Epithelial cell of proximal tubule (primary cell): ENCODE data around the gene L1TD1. TPM values are rescaled to one million over a fixed set of nuclear protein-coding genes. Genes with fewer than 3 reads are reported as not detected.

ENCODE experiments used
- DNase-seq: peaks from one replicate; pipeline ENCODE4 v3.0.0-alpha.2; 2011; ENCODE audit warnings: low read depth
- H3K4me3 ChIP-seq: 2 replicates; pipeline ENCODE4 v1.5.1; 2011; ENCODE audit warnings: low read depth, mild to moderate bottlenecking, low read length
- total RNA-seq: library from RNA; depleted of rRNA; stranded (reverse); fragments of >200 nt; gene quantifications from 2 replicates; pipeline ENCODE4 v1.2.3, GENCODE V29; 2015
- TF ChIP-seq, protein P1 (sequence below): conservative IDR thresholded peaks from 2 replicates; pipeline ENCODE4 v1.5.1; 2012; ENCODE audit warnings: low read depth, mild to moderate bottlenecking, low read length

L1TD1 gene
- total RNA-seq, 1 donor from 2014 or later, result 1.0 TPM

DNA sequence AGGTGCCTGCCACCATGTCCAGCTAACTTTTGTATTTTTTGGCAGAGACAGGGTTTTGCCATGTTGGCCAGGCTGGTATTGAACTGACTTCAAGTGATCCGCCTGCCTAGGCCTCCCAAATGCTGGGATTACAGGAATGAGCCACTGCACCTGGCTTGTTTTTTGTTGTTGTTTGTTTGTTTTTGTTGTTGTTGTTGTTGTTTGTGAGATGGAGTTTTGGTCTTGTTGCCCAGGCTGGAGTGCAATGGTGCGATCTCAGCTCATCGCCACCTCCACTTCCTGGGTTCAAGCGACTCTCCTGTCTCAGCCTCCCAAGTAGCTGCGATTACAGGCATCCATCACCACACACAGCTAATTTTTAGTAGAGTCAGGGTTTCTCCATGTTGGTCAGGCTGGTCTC, 7.1 kb upstream of the L1TD1 start:
- H3K4me3 ChIP-seq, result no peak overlapping the region
- TF ChIP-seq, protein P1, sequence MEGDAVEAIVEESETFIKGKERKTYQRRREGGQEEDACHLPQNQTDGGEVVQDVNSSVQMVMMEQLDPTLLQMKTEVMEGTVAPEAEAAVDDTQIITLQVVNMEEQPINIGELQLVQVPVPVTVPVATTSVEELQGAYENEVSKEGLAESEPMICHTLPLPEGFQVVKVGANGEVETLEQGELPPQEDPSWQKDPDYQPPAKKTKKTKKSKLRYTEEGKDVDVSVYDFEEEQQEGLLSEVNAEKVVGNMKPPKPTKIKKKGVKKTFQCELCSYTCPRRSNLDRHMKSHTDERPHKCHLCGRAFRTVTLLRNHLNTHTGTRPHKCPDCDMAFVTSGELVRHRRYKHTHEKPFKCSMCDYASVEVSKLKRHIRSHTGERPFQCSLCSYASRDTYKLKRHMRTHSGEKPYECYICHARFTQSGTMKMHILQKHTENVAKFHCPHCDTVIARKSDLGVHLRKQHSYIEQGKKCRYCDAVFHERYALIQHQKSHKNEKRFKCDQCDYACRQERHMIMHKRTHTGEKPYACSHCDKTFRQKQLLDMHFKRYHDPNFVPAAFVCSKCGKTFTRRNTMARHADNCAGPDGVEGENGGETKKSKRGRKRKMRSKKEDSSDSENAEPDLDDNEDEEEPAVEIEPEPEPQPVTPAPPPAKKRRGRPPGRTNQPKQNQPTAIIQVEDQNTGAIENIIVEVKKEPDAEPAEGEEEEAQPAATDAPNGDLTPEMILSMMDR, result no peak
- DNase-seq, result no peak

DNA sequence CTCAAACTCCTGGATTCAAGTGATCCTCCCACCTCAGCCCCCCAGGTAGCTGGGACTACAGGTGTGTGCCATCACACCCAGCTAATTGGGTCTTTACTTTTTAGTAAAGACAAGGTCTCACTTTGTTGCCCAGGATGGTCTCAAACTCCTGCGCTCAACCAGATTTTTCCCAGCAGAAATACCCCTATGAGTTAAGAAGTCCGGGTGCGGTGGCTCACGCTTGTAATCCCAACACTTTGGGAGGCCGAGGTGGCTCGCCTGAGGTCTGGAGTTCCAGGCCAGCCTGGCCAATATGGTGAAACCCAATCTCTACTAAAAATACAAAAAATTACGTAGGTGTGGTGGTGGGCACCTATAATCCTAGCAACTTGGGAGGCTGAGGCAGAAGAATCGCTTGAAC, 6.5 kb upstream of the L1TD1 start:
- TF ChIP-seq, protein P1, result no peak
- DNase-seq, result no peak

DNA sequence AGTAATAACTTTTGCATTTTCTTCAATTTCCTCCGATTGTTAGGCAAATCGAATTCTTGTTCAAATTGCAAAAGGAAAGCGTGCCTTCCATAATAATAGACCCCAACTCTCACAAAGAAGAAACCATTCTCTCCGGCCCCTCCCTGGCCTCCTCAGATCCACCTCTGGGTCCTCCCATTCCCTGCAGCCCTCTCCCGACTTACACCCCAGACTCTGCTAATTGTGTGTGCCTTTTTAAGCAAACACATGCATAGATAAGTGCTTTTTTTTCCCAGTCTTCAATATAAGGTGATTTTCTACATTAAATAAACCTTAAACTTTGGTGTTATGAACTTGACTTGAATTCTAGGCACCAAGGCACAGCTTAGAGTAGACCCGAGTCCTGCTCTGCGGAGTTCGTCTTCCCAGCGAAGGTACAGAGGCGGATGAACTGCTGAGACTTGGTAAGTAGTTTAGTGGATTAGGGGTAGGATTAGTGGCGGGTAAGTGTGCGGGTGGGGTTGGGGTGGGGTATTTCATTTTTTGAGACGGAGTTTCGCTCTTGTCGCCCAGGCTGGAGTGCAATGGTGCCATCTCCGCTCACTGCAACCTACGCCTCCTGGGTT, 1.5 kb downstream of the L1TD1 start:
- H3K4me3 ChIP-seq, result no peak overlapping the region
- TF ChIP-seq, protein P1, result no peak
- no peak for DNase-seq

More for the DNA sequence above, 6.5 kb upstream of the L1TD1 start:
- no peak overlapping the region for H3K4me3 ChIP-seq

DNA sequence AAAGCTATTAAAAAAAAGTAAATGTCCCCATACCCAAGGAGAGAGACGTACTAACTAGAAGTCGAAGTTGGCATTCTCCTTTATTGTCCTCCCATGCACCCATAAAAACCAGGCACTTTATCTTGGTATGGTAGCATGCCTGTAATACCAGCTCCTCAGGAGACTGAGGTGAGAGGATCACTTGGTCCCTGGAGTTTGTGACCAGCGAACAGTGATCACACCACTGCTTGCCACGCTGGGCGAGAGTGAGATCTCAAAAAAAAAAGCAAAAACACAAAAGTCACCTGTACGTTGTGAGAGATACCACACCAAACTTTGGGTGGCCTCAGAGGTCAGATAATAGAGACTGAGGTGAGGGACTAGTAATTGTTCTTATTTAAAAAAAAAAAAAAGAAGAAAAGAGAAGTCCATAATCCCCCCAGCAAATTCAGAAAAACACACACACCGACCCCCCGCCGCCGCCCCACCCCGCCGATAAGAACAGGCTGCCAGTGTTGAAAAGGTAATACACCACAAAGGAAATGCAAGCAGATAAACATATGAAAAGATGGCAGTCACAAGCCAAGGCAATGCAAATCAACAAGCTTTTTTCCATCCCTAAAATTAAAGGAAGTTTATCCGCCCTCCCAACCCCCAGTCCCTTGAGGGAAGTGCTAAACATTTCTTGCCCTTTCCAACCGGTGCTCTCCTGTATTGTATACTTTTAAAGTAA, 3.6 kb downstream of the L1TD1 start:
- DNase-seq, result no peak
- no peak overlapping the region for H3K4me3 ChIP-seq
- TF ChIP-seq, protein P1, result no peak

DNA sequence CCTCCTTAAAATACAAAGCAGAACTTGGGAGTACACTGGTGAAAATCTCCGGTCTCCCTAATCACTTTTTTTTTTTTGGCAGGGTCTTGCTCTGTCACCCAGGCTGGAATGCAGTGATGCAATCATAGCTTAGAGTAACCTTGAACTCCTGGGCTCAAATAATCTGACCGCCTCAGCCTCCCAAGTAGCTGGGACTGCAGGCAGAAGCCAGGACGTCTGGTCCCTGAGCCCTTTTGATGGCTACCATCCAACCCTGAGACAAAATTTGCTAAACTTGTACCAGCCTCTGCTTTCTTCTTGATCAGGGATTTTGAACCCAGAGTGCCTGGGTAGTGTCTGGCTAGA, 4.1 kb downstream of the L1TD1 start:
- TF ChIP-seq, protein P1, result no peak
- DNase-seq, result no peak
- no peak overlapping the region for H3K4me3 ChIP-seq

DNA sequence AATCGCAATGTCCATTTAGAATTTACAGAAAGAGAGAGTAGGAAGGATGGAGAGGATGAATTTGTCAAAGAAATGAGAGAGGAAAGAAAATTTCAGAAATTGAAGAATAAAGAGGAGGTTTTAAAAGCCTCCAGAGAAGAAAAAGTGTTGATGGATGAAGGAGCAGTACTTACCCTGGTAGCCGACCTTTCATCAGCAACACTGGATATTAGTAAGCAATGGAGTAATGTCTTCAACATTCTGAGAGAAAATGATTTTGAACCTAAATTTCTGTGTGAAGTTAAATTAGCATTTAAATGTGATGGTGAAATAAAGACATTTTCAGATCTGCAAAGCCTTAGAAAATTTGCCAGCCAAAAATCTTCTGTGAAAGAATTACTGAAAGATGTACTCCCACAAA, 12.5 kb downstream of the L1TD1 start:
- no peak for DNase-seq
- TF ChIP-seq, protein P1, result no peak

DNA sequence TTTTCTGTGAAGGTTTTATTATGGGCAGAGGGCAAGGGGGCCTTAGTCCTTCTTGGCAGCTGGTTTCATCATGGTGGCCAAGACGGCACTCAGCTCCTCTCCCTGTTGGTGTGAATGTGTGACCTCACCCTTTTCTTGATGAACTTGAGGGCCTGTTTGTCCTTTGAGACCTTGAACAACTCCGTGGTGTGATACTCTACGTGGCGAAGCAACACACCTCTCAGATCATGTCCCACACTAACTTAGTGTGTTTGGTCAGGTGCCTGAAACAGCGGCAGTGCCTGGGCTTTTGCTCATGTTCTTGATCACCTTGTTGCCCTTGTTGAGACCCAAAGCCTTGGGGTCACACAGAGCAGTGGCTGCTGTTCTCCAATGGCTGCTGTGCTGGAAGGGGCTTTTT, 13.4 kb downstream of the L1TD1 start:
- TF ChIP-seq, protein P1, result no peak
- no peak for DNase-seq

More for the DNA sequence above, 12.5 kb downstream of the L1TD1 start:
- no peak overlapping the region for H3K4me3 ChIP-seq

More for the DNA sequence above, 13.4 kb downstream of the L1TD1 start:
- H3K4me3 ChIP-seq, result no peak overlapping the region
